NCI-H345 (cell line): Measurements from ENCODE around the gene DUS1L.
A peak's percentile ranks its signal among the peaks of the same experiment; 100 is the strongest.

ENCODE experiments used
- DNase-seq: peaks from one replicate; lab custom pipeline; 2025; lab: John Stamatoyannopoulos, UW

The DUS1L gene

GRCh38 chr17:82076018-82076784 lies 10.6 kb upstream of the DUS1L start:
- DNase-seq = no peak

DNA sequence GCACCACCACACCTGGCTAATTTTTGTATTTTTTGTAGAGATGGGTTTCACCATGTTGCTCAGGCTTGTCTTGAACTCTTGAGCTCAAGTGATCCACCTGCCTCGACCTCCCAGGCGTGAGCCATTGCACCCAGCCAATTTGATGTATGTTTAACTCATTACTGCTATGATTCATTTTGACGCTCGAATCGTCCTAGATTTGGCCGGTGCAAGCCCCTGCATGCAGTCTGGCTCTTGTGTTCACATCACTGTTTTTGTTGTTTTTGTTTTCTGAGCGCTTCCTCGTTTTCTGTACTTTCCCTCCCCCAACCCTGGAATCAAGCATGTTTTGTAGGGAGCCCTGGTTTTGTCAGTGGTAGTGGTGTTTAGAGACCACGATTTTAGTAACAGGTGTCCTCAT lies 7.8 kb upstream of the DUS1L start:
- no peak for DNase-seq

DNA sequence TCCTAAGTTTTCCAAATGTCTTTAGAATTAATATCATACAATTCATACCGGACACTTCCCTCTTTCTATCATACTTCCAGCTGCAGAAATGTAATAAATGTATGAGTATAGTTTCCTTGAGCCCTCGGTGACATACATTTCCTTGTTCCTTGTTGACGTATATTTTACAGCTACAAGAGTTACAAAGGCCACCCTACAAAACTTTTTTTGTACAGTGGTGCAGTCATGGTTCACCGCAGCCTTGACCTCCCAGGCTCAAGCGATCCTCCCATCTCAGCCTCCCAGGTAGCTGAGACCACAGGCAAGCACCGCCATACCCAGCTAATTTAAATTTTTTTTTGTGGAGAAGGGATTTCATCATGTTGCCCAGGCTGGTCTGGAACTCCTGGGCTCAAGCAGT lies 7.2 kb upstream of the DUS1L start:
- DNase-seq = no peak

GRCh38 chr17:82070611-82071010 lies 5.0 kb upstream of the DUS1L start:
- DNase-seq = no peak

- no peak for DNase-seq
These were observed 389 bp downstream of the DUS1L start for GRCh38 chr17:82065193-82065637.

GRCh38 chr17:82064433-82065192 lies 991 bp downstream of the DUS1L start:
- DNase-seq = peak; percentile 20

DNA sequence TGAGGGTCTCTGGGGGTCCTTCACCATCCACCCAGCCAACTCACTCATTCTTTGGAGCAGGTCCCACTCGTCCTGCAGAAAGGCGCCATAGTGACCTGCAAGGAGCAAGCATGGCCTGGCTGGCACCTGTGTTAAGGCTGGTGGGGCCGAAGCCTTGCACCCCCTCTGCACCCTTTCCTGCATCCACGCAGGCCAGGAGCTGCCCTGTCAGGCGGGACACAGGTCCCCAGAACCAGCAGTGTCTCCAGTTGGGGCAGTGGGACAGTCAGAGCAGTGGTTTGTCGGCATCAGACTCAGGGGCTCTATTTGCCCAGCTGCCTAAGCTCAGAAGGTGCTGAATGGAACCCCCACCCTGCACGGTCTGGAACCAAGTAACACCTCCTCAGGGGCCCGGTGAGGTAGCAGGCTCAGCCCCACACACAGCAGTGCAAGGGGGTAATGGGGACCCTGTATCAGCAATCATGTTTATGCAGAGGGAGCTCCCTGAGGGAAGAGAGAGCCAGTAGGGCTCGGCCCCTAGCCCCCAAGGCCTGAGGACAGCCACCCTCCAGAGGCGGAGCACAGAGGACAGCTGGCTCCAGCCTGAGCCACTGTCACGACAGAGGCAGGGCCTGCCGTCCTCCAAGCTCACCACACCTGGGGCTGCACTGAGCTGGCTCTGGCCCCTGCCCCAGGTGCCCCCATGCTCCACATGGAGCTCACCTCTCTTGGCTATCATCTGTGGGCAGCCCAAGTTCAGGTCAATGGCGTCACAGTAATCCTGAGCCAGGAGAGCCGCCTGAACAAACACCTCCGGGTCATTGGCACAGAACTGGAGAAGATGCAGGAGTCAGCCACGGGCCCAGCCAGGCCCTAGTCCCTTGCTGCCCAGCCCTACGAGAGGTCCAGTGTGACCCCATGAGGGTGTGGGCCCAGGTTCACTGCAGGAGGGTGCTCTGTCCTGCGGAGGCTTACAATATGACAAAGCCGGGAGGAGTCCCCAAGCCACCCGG lies 1.9 kb downstream of the DUS1L start:
- no peak for DNase-seq

- DNase-seq = no peak
These were observed 2.6 kb downstream of the DUS1L start for GRCh38 chr17:82062984-82063368.

DNA sequence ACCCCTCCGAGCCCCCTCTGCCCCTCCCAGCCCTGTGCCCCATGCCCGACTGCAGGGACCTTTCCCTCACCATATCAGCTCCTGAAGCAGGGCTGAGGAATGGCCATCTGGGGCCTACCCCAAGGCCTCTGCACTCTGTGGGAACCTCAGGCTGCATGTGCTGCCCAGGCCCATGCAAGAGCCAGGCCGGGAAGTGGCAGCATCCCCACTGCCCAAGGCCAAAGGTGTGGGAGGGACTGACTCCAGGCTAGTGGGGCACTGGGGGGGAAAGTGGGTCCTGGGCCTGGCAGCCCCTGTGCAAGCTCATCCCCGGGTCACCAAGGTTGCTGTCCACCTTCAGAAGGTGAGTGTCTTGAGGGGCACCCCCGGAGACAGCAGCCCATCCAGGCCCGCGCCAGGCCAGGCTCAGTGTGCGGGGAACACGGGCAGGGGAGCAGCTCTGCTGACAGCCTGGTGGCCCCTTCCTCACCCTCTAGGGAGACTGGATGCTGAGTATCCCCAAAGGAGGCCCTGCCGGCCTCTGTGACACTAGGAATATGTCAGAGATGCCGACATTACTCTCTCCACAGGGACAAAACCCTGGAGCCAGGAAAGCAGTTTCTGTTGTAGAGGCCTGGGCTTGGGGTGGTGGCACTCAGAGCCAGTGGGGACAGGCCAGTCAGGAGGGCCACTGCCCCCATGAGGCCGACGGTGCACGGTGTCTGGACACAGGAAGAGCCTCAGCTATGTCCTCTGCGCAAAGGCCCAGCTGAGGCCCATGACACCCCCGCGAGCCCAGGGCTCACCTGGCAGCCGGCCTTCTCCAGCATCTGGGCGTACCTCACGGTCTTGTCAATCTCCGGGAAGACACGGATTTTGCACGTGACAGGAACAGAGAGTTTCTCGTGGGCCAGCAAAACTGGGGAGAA lies 3.3 kb downstream of the DUS1L start:
- DNase-seq = no peak

GRCh38 chr17:82061047-82061925 lies 4.3 kb downstream of the DUS1L start:
- DNase-seq = no peak

GRCh38 chr17:82060614-82061013 lies 5.0 kb downstream of the DUS1L start:
- DNase-seq = no peak

DNA sequence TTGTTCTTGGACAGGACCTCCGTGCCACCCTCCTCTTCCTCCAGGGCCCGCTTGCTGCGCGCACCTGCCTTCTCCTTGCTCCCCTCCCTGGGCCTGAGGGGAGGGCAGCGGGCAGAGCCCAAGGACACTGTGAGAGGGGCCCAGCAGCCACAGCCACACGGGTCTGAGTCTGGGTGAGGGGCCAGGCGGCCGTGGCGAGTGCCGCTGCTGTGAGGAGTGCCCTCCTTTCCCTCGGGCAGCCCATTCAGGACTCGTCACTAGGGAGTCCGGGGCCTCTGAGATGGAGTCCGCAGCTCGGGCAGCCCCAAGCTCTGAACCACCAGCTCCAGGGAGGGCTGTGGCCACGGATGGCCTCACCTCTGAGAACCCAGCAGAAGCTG lies 5.6 kb downstream of the DUS1L start:
- no peak for DNase-seq

- DNase-seq = no peak
These were observed 6.2 kb downstream of the DUS1L start for GRCh38 chr17:82059272-82060000.

DNA sequence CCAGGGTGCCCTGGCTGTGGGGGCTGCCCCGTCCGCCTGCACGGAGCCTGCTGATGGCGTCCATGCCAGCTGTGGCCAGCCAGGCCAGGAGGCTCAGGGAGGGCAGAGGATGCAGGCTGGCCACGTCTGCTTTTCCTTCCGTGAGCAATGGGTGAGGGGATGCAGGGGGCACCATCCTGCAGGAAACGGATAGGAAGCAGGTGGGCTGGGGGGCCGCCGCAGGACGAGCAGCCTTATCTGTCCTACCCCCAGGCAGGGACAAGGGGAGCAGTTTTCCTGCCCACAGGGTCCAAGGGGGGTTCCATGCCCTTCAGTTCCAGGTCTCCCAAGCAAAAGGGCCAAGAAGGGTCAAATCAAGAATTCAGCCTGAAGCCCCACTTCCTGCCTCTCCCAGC lies 6.8 kb downstream of the DUS1L start:
- DNase-seq = no peak

GRCh38 chr17:82058230-82058854 lies 7.3 kb downstream of the DUS1L start:
- no peak for DNase-seq

GRCh38 chr17:82056729-82057621 lies 8.6 kb downstream of the DUS1L start:
- DNase-seq = no peak

GRCh38 chr17:82055965-82056728 lies 9.5 kb downstream of the DUS1L start:
- no peak for DNase-seq
